ENCODE measurements around the gene AGER. TPM values are rescaled to one million over a fixed set of nuclear protein-coding genes. Genes with fewer than 3 reads are reported as not detected.

Gene AGER
- total and polyA plus RNA-seq, 8 donors: 68.0 to 616 (median 93.8) TPM

- no peak for DNase-seq
- no peak overlapping the region for H3K27ac ChIP-seq
- no peak for TF ChIP-seq CTCF (IDR thresholded peaks at IDR 0.05)
- no peak overlapping the region for H3K4me3 ChIP-seq
- H3K36me3 ChIP-seq: no peaks in the 10 kb centered on the region
- H3K4me1 ChIP-seq: no peaks in the 10 kb centered on the region
- H3K27me3 ChIP-seq: peaks cover 0 to 36% of the 10 kb centered on the region in 2 donors
- ATAC-seq: no peak
- H3K9me3 ChIP-seq: no peaks in the 10 kb centered on the region
- intact Hi-C loops (cut with DNase I): no loop called here
Measured at GRCh38 chr6:32139590-32139989, 44.5 kb downstream of the AGER start.

DNA sequence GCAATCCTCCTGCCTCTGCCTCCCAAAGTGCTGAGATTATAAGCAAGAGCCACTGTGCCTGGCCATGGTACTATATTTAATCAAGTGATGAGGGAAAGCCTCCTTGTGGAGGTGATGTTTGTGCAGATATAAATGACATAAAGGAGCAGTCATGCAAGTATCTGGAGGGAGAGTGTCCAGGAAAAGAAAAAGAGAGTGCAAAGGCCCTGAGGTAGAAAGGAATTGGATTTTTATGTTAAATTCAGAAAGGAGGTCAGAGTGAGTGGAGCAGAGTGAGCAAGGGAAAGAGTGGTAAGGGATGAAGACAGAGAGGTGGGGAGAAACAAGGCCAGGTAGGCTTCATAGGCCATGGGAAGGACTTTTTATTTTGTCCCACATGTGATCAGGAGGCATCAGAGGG, 46.6 kb downstream of the AGER start:
- no peaks in the 10 kb centered on the region for H3K4me1 ChIP-seq
- ATAC-seq: no peak
- H3K36me3 ChIP-seq: no peaks in the 10 kb centered on the region
- H3K9me3 ChIP-seq: no peaks in the 10 kb centered on the region
- intact Hi-C loops (cut with DNase I): no loop called here
- no peak for DNase-seq
- TF ChIP-seq CTCF (IDR thresholded peaks at IDR 0.05): no peak
- H3K27me3 ChIP-seq: peaks cover 0 to 28% of the 10 kb centered on the region in 2 donors
- no peak overlapping the region for H3K4me3 ChIP-seq
- no peak overlapping the region for H3K27ac ChIP-seq

GRCh38 chr6:32133786-32134185, 50.3 kb downstream of the AGER start:
- Histone ChIP-seq H3K27ac (no peak overlapping the region), H3K9me3 (no peaks in the 10 kb centered on the region), H3K4me3 (no peak overlapping the region), H3K27me3 (peaks cover 0 to 11% of the 10 kb centered on the region in 2 donors), H3K36me3 (no peaks in the 10 kb centered on the region), H3K4me1 (peaks cover 9 to 13% of the 10 kb centered on the region in 2 donors)
- TF ChIP-seq CTCF (IDR thresholded peaks at IDR 0.05): no peak
- intact Hi-C loops (cut with DNase I): no loop called here
- ATAC-seq (no peak), DNase-seq (no peak)

DNA sequence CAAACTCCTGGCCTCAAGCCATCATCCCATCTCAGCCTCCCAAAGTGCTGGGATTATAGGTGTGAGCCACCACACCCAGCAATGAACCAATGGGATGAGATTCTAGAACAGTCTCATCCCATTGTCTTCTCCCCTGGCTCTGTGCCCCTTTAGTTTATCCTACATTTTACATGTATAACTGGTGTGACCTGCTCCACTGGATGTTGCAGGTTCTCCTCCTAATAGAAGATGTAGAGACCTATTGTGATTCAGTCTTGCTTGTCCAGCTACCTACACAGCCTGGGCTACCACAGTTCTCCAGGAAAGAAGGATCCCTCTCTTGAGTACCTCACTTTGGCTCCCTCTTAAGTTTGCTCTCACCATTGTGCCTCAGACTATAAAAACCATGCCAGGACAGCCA, 51.9 kb downstream of the AGER start:
- ATAC-seq (no peak), DNase-seq (no peak)
- Histone ChIP-seq H3K9me3 (no peaks in the 10 kb centered on the region), H3K36me3 (no peaks in the 10 kb centered on the region), H3K4me3 (no peak overlapping the region), H3K4me1 (peaks cover 17 to 22% of the 10 kb centered on the region in 2 donors), H3K27me3 (peaks cover 0 to 5% of the 10 kb centered on the region in 2 donors), H3K27ac (no peak overlapping the region)
- intact Hi-C loops (cut with DNase I): no loop called here
- no peak for TF ChIP-seq CTCF (IDR thresholded peaks at IDR 0.05)

GRCh38 chr6:32131439-32131948, 52.6 kb downstream of the AGER start:
- Histone ChIP-seq H3K4me3 (no peak overlapping the region), H3K4me1 (peaks cover 22 to 29% of the 10 kb centered on the region in 2 donors), H3K9me3 (no peaks in the 10 kb centered on the region), H3K27ac (no peak overlapping the region), H3K27me3 (peaks cover 0 to 5% of the 10 kb centered on the region in 2 donors), H3K36me3 (peaks cover 0 to 1% of the 10 kb centered on the region in 2 donors)
- DNase-seq (no peak), ATAC-seq (no peak)
- intact Hi-C loops (cut with DNase I): no loop called here
- no peak for TF ChIP-seq CTCF (IDR thresholded peaks at IDR 0.05)

Small RNAs within 50 kb of the gene (microRNA-seq; reads per million reads assigned to microRNA genes)
- gene MIR6721: 0.84 to 0.96 reads per million in 2 donors
- 0.14 to 0.17 reads per million in 2 donors for gene MIR6833

Other genes with a start within 250 kb of the AGER start
- 100 to 1,000 TPM in 1 of 2 donors, 10 to 100 TPM in 1; 69.1 to 131 TPM for gene CFB, start 238.2 kb downstream of the AGER start, total RNA-seq
- gene CFB, start 238.2 kb downstream of the AGER start, polyA plus RNA-seq (ENCODE audit: insufficient read length in 6 of 6): 1 to 10 TPM; 1.7 to 6.9 (median 3.0) TPM
- 10 to 100 TPM; 42.9 to 56.2 TPM for gene NELFE, start 225.3 kb downstream of the AGER start, total RNA-seq
- gene NELFE, start 225.3 kb downstream of the AGER start, polyA plus RNA-seq (ENCODE audit: insufficient read length in 6 of 6): 10 to 100 TPM; 77.9 to 93.0 (median 82.9) TPM
- 10 to 100 TPM; 65.4 to 67.9 TPM for gene SKIC2, start 225.1 kb downstream of the AGER start, total RNA-seq
- 10 to 100 TPM; 39.1 to 50.8 (median 42.2) TPM for gene SKIC2, start 225.1 kb downstream of the AGER start, polyA plus RNA-seq (ENCODE audit: insufficient read length in 6 of 6)
- 10 to 100 TPM; 16.2 to 17.8 TPM for gene DXO, start 212.1 kb downstream of the AGER start, total RNA-seq
- gene DXO, start 212.1 kb downstream of the AGER start, polyA plus RNA-seq (ENCODE audit: insufficient read length in 6 of 6): 10 to 100 TPM; 21.4 to 28.3 (median 26.5) TPM
- gene C4A, start 202.2 kb downstream of the AGER start, total RNA-seq: 100 to 1,000 TPM in 1 of 2 donors, 10 to 100 TPM in 1; 95.5 to 124 TPM
- 10 to 100 TPM in 2 of 6 donors, 1 to 10 TPM in 4; 5.9 to 20.7 (median 7.4) TPM for gene C4A, start 202.2 kb downstream of the AGER start, polyA plus RNA-seq (ENCODE audit: insufficient read length in 6 of 6)
- 100 to 1,000 TPM in 1 of 2 donors, 10 to 100 TPM in 1; 81.3 to 101 TPM for gene C4B, start 169.5 kb downstream of the AGER start, total RNA-seq
- gene C4B, start 169.5 kb downstream of the AGER start, polyA plus RNA-seq (ENCODE audit: insufficient read length in 6 of 6): 10 to 100 TPM in 4 of 6 donors, 1 to 10 TPM in 2; 8.2 to 19.8 (median 11.8) TPM
- gene CYP21A2, start 145.8 kb downstream of the AGER start, total RNA-seq: under 1 TPM; 0.23 to 0.47 TPM
- 1 to 10 TPM in 2 of 6 donors, under 1 TPM in 4; 0.65 to 1.6 (median 0.88) TPM for gene CYP21A2, start 145.8 kb downstream of the AGER start, polyA plus RNA-seq (ENCODE audit: insufficient read length in 6 of 6)
- 10 to 100 TPM; 44.8 to 78.4 TPM for gene TNXB, start 74.9 kb downstream of the AGER start, total RNA-seq
- 10 to 100 TPM; 10.0 to 22.9 (median 15.5) TPM for gene TNXB, start 74.9 kb downstream of the AGER start, polyA plus RNA-seq (ENCODE audit: insufficient read length in 6 of 6)
- gene ATF6B, start 56.0 kb downstream of the AGER start, total RNA-seq: 10 to 100 TPM; 70.7 to 72.1 TPM
- gene ATF6B, start 56.0 kb downstream of the AGER start, polyA plus RNA-seq (ENCODE audit: insufficient read length in 6 of 6): 10 to 100 TPM; 81.5 to 95.8 (median 90.4) TPM
- gene FKBPL, start 54.0 kb downstream of the AGER start, total RNA-seq: 1 to 10 TPM; 3.6 to 5.3 TPM
- 1 to 10 TPM; 5.6 to 7.8 (median 6.8) TPM for gene FKBPL, start 54.0 kb downstream of the AGER start, polyA plus RNA-seq (ENCODE audit: insufficient read length in 6 of 6)
- 1 to 10 TPM; 1.0 to 1.6 TPM for gene PRRT1, start 32.3 kb downstream of the AGER start, total RNA-seq
- gene PRRT1, start 32.3 kb downstream of the AGER start, polyA plus RNA-seq (ENCODE audit: insufficient read length in 6 of 6): 1 to 10 TPM in 4 of 6 donors, under 1 TPM in 2; 0.80 to 1.9 (median 1.3) TPM
- 10 to 100 TPM in 1 of 2 donors, 1 to 10 TPM in 1; 8.9 to 17.9 TPM for gene PPT2, start 30.1 kb downstream of the AGER start, total RNA-seq
- 10 to 100 TPM; 23.2 to 32.5 (median 28.1) TPM for gene PPT2, start 30.1 kb downstream of the AGER start, polyA plus RNA-seq (ENCODE audit: insufficient read length in 6 of 6)
- gene EGFL8, start 19.7 kb downstream of the AGER start, total RNA-seq: 10 to 100 TPM in 1 of 2 donors, 1 to 10 TPM in 1; 8.1 to 10.1 TPM
- 10 to 100 TPM; 20.1 to 35.2 (median 27.8) TPM for gene EGFL8, start 19.7 kb downstream of the AGER start, polyA plus RNA-seq (ENCODE audit: insufficient read length in 6 of 6)
- 10 to 100 TPM; 55.5 to 61.2 TPM for gene AGPAT1, start 8.2 kb downstream of the AGER start, total RNA-seq
- gene AGPAT1, start 8.2 kb downstream of the AGER start, polyA plus RNA-seq (ENCODE audit: insufficient read length in 6 of 6): 10 to 100 TPM; 68.0 to 78.4 (median 71.9) TPM
- gene RNF5, start 5.8 kb downstream of the AGER start, total RNA-seq: 10 to 100 TPM; 43.9 to 65.7 TPM
- 10 to 100 TPM; 59.9 to 81.5 (median 71.4) TPM for gene RNF5, start 5.8 kb downstream of the AGER start, polyA plus RNA-seq (ENCODE audit: insufficient read length in 6 of 6)
- 10 to 100 TPM; 91.0 to 99.1 TPM for gene PBX2, start 5.9 kb upstream of the AGER start, total RNA-seq
- gene PBX2, start 5.9 kb upstream of the AGER start, polyA plus RNA-seq (ENCODE audit: insufficient read length in 6 of 6): 100 to 1,000 TPM; 158 to 174 (median 166) TPM
- 10 to 100 TPM; 24.4 to 81.7 TPM for gene GPSM3, start 8.4 kb upstream of the AGER start, total RNA-seq
- gene GPSM3, start 8.4 kb upstream of the AGER start, polyA plus RNA-seq (ENCODE audit: insufficient read length in 6 of 6): 10 to 100 TPM; 15.9 to 21.3 (median 18.6) TPM
- gene NOTCH4, start 39.8 kb upstream of the AGER start, total RNA-seq: 10 to 100 TPM; 37.0 to 58.4 TPM
- 10 to 100 TPM; 40.9 to 57.5 (median 50.7) TPM for gene NOTCH4, start 39.8 kb upstream of the AGER start, polyA plus RNA-seq (ENCODE audit: insufficient read length in 6 of 6)
- not detected for gene TSBP1, start 187.7 kb upstream of the AGER start, total RNA-seq
- under 1 TPM in 5 of 6 donors, not detected in 1; 0.08 to 0.52 (median 0.40) TPM for gene TSBP1, start 187.7 kb upstream of the AGER start, polyA plus RNA-seq (ENCODE audit: insufficient read length in 6 of 6)
- not detected for gene BTNL2, start 222.9 kb upstream of the AGER start, total RNA-seq
- 1 to 10 TPM in 4 of 6 donors, under 1 TPM in 2; 0.86 to 3.0 (median 1.3) TPM for gene BTNL2, start 222.9 kb upstream of the AGER start, polyA plus RNA-seq (ENCODE audit: insufficient read length in 6 of 6)